ENCODE results near the gene SMIM41. TPM values are rescaled to one million over a fixed set of nuclear protein-coding genes. Genes with fewer than 3 reads are reported as not detected.

Gene SMIM41
- total and polyA plus RNA-seq, 4 donors = 0.03 to 0.50 (median 0.24) TPM; not detected in 1

- H3K27ac ChIP-seq (ENCODE audit: low read depth in 1 of 2, low read length in 2 of 2) = peak overlapping the region; percentile 63 to 78
- no peaks in the 10 kb centered on the region for H3K27me3 ChIP-seq (ENCODE audit: control insufficient read depth in 4 of 4, insufficient read depth in 4 of 4, low read length in 3 of 4)
- TF ChIP-seq YY1 (IDR thresholded peaks at IDR 0.05) (no peak), ZBTB33 (IDR thresholded peaks at IDR 0.05) (no peak), SP1 (IDR thresholded peaks at IDR 0.05) (no peak), RXRA (IDR thresholded peaks at IDR 0.05) (no peak), ATF3 (IDR thresholded peaks at IDR 0.05) (no peak), RAD21 (IDR thresholded peaks at IDR 0.05) (no peak), EGR1 (IDR thresholded peaks at IDR 0.05; ENCODE audit: low read depth in 2 of 2) (no peak), NR2F2 (IDR thresholded peaks at IDR 0.05) (no peak), JUND (IDR thresholded peaks at IDR 0.05) (no peak), TAF1 (conservative IDR thresholded peaks at IDR 0.05) (no peak), REST (IDR thresholded peaks at IDR 0.05) (no peak), FOXA1 (IDR thresholded peaks at IDR 0.05) (no peak), FOXA2 (IDR thresholded peaks at IDR 0.05) (no peak), CTCF (IDR thresholded peaks at IDR 0.05; ENCODE audit: low read depth, low read length, missing input control) (no peak), GABPA (IDR thresholded peaks at IDR 0.05 in 1 of 2, conservative IDR thresholded peaks at IDR 0.05 in 1 of 2) (no peak), HNF4G (IDR thresholded peaks at IDR 0.05) (no peak), MAX (IDR thresholded peaks at IDR 0.05) (no peak), HNF4A (conservative IDR thresholded peaks at IDR 0.05) (no peak)
- no peaks in the 10 kb centered on the region for H3K9me3 ChIP-seq (ENCODE audit: control insufficient read depth in 4 of 4, low read length in 3 of 4)
- peak overlapping the region; percentile 64 to 87 for H3K9ac ChIP-seq (ENCODE audit: low read depth in 1 of 2, low read length in 2 of 2)
- H3K36me3 ChIP-seq (ENCODE audit: control insufficient read depth in 4 of 4, insufficient read depth in 3 of 4, low read depth in 1 of 4, low read length in 3 of 4) = peaks cover 0 to 5% (median 0%) of the 10 kb centered on the region in 4 donors
- DNase-seq (ENCODE audit: low spot score) = no peak
- WGBS = 35% methylated on average over 16 of the region's 16 CpGs
- H3K4me1 ChIP-seq (ENCODE audit: control insufficient read depth in 4 of 4, insufficient read depth in 4 of 4, low read length in 3 of 4) = peaks cover 0 to 12% (median 8%) of the 10 kb centered on the region in 4 donors
- H3K4me3 ChIP-seq (ENCODE audit: low read depth in 1 of 3, low read length in 3 of 3) = peak overlapping the region in 2 of 3 donors; percentile 14 to 48
Measured at GRCh38 chr12:52050116-52050757, 29.3 kb upstream of the SMIM41 start.
